ENCODE measurements around the gene EEF1G. TPM values are rescaled to one million over a fixed set of nuclear protein-coding genes. Genes with fewer than 3 reads are reported as not detected.

Gene EEF1G
- polyA plus RNA-seq, 1 donor from 2014 or later, result 1,555 TPM

DNA sequence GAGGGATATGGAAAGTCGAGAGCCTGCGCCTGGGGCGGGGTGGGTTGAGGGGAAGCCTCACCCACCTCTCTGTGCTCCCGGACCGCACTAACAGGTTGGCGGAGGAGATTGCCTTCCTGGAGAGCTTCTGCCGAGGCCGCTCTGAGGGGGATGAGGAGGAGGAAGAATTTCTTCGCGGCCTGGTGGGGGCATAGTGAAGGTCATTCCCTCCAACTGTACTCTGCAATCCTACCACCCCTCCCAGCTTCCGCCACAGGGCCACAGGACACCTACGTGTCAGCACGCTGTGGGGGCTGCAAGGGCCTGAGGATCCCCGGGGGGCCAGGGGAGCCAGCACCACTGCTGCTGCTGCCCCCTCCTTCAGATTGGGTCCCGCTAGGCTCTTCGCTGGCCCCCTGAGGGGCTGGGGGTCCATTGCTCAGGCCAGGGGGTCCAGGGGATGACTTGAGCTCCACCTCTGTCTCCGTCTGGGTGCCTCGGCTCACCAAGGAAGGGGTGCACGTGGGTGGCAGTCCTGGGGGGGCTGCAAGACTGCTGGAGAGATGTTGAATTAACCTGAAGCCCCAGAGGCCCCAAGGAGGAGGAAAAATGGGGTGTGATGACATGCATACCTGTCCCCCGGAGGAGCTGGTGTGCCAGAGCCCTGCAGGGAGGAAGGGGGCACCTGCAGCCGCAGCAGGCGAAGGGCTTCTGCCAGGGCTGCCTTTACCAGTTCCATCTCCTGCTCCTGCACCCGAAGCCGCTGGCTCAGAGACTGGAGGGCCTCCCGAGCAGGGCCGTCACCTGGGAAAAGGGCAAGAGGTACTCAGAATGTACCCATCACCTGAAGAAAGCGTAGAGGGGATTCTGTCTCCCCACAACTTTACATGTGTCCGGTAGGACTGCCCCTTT is 37.4 kb upstream of the EEF1G start:
- TF ChIP-seq SMC3 (conservative IDR thresholded peaks at IDR 0.05; ENCODE audit: poor library complexity) (no peak), EP300 (conservative IDR thresholded peaks at IDR 0.05; ENCODE audit: poor library complexity, severe bottlenecking) (no peak), TAF1 (IDR thresholded peaks at IDR 0.05; ENCODE audit: low read depth) (no peak), RAD21 (conservative IDR thresholded peaks at IDR 0.05) (no peak), POLR2AphosphoS5 (IDR thresholded peaks at IDR 0.05) (no peak), MXI1 (conservative IDR thresholded peaks at IDR 0.05; ENCODE audit: poor library complexity, severe bottlenecking) (no peak), EZH2 (IDR thresholded peaks at IDR 0.05; ENCODE audit: borderline replicate concordance, insufficient read depth, low read length, poor library complexity, severe bottlenecking) (no peak)
- TF ChIP-seq, protein P1, sequence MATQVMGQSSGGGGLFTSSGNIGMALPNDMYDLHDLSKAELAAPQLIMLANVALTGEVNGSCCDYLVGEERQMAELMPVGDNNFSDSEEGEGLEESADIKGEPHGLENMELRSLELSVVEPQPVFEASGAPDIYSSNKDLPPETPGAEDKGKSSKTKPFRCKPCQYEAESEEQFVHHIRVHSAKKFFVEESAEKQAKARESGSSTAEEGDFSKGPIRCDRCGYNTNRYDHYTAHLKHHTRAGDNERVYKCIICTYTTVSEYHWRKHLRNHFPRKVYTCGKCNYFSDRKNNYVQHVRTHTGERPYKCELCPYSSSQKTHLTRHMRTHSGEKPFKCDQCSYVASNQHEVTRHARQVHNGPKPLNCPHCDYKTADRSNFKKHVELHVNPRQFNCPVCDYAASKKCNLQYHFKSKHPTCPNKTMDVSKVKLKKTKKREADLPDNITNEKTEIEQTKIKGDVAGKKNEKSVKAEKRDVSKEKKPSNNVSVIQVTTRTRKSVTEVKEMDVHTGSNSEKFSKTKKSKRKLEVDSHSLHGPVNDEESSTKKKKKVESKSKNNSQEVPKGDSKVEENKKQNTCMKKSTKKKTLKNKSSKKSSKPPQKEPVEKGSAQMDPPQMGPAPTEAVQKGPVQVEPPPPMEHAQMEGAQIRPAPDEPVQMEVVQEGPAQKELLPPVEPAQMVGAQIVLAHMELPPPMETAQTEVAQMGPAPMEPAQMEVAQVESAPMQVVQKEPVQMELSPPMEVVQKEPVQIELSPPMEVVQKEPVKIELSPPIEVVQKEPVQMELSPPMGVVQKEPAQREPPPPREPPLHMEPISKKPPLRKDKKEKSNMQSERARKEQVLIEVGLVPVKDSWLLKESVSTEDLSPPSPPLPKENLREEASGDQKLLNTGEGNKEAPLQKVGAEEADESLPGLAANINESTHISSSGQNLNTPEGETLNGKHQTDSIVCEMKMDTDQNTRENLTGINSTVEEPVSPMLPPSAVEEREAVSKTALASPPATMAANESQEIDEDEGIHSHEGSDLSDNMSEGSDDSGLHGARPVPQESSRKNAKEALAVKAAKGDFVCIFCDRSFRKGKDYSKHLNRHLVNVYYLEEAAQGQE (IDR thresholded peaks at IDR 0.05; ENCODE audit: borderline replicate concordance), result no peak
- TF ChIP-seq, protein P2, sequence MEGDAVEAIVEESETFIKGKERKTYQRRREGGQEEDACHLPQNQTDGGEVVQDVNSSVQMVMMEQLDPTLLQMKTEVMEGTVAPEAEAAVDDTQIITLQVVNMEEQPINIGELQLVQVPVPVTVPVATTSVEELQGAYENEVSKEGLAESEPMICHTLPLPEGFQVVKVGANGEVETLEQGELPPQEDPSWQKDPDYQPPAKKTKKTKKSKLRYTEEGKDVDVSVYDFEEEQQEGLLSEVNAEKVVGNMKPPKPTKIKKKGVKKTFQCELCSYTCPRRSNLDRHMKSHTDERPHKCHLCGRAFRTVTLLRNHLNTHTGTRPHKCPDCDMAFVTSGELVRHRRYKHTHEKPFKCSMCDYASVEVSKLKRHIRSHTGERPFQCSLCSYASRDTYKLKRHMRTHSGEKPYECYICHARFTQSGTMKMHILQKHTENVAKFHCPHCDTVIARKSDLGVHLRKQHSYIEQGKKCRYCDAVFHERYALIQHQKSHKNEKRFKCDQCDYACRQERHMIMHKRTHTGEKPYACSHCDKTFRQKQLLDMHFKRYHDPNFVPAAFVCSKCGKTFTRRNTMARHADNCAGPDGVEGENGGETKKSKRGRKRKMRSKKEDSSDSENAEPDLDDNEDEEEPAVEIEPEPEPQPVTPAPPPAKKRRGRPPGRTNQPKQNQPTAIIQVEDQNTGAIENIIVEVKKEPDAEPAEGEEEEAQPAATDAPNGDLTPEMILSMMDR (IDR thresholded peaks at IDR 0.05; ENCODE audit: poor library complexity, severe bottlenecking), result no peak
- H3K9ac ChIP-seq (ENCODE audit: low read length), result no peak overlapping the region
- no peak overlapping the region for H2AFZ ChIP-seq (ENCODE audit: low read depth, low read length)

DNA sequence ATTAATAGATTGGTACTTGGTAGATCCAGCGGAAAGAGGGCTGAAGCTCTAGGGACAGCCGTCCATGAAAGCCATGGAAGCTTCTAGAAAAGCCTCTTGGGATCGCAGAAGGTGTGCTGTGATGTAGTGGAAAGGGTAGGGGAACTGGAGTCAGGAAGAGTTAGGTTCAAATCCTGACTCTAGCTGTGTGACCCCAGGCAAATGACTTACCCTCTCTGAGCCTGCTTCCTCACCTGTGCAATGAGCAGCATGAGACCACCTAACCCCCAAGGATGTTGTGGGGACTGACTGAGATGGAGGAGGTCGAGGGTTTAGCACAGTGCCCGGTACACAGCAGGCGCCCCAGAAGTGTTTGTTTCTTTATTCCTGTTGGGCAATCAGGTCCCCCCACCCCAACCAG is 36.7 kb upstream of the EEF1G start:
- Histone ChIP-seq H2AFZ (ENCODE audit: low read depth, low read length) (no peak overlapping the region), H3F3A (ENCODE audit: insufficient read depth, low read length, poor library complexity, severe bottlenecking) (no peaks in the 10 kb centered on the region), H3K4me3 (ENCODE audit: low read length) (no peak overlapping the region), H3K4me2 (ENCODE audit: low read length) (no peak overlapping the region), H3K9ac (ENCODE audit: low read length) (no peak overlapping the region), H3K79me2 (replicated peaks; ENCODE audit: insufficient read depth, low read length) (no peaks in the 10 kb centered on the region), H3K36me3 (ENCODE audit: insufficient read depth, low read length) (no peaks in the 10 kb centered on the region), H3K27me3 (ENCODE audit: insufficient read depth, low read depth, low read length) (peaks cover 8% of the 10 kb centered on the region), H3K27ac (ENCODE audit: low read length) (no peak overlapping the region), H4K20me1 (ENCODE audit: insufficient read depth) (no peaks in the 10 kb centered on the region), H3K9me3 (ENCODE audit: low read length) (no peaks in the 10 kb centered on the region), H3K9me2 (ENCODE audit: insufficient read depth, low read length) (no peaks in the 10 kb centered on the region)
- TF ChIP-seq, protein P1 (IDR thresholded peaks at IDR 0.05; ENCODE audit: borderline replicate concordance), result no peak

More for the DNA sequence above, 37.4 kb upstream of the EEF1G start:
- Histone ChIP-seq H3K4me2 (ENCODE audit: low read length) (no peak overlapping the region), H3K36me3 (ENCODE audit: insufficient read depth, low read length) (no peaks in the 10 kb centered on the region), H3K9me3 (ENCODE audit: low read length) (no peaks in the 10 kb centered on the region), H3K79me2 (replicated peaks; ENCODE audit: insufficient read depth, low read length) (no peaks in the 10 kb centered on the region), H3K27me3 (ENCODE audit: insufficient read depth, low read depth, low read length) (peaks cover 8% of the 10 kb centered on the region), H4K20me1 (ENCODE audit: insufficient read depth) (no peaks in the 10 kb centered on the region), H3F3A (ENCODE audit: insufficient read depth, low read length, poor library complexity, severe bottlenecking) (no peaks in the 10 kb centered on the region), H3K9me2 (ENCODE audit: insufficient read depth, low read length) (no peaks in the 10 kb centered on the region), H3K4me3 (ENCODE audit: low read length) (no peak overlapping the region), H3K27ac (ENCODE audit: low read length) (no peak overlapping the region)

Data from neural cell (in vitro differentiated cells).